Left ventricle myocardium inferior (tissue), 1 donor: ENCODE data around the gene WFIKKN1. TPM values are rescaled to one million over a fixed set of nuclear protein-coding genes. Genes with fewer than 3 reads are reported as not detected.
A peak's percentile ranks its signal among the peaks of the same experiment; 100 is the strongest.

Experiments used
- DNase-seq: peaks from one replicate; pipeline ENCODE4 v3.0.0-alpha.2; 2020
- H3K27ac ChIP-seq: fragments of 200-600 bp; replicated peaks from 2 replicates; pipeline ENCODE4 v1.8.0; 2021
- H3K27me3 ChIP-seq: fragments of 200-600 bp; 2 replicates; pipeline ENCODE4 v1.8.0; 2021; ENCODE audit warnings: low read depth
- H3K36me3 ChIP-seq: fragments of 200-600 bp; 2 replicates; pipeline ENCODE4 v1.8.0; 2021
- H3K4me1 ChIP-seq: fragments of 200-600 bp; 2 replicates; pipeline ENCODE4 v1.8.0; 2021
- H3K4me3 ChIP-seq: fragments of 200-600 bp; 2 replicates; pipeline ENCODE4 v1.8.0; 2021; ENCODE audit warnings: mild to moderate bottlenecking, moderate library complexity
- H3K9me3 ChIP-seq: fragments of 200-600 bp; replicated peaks from 2 replicates; pipeline ENCODE4 v1.8.0; 2021
- CTCF ChIP-seq: fragments of 200-600 bp; IDR thresholded peaks from 2 replicates; pipeline ENCODE4 v1.8.0; 2021; ENCODE audit warnings: antibody characterized with exemption, mild to moderate bottlenecking, borderline replicate concordance
- intact Hi-C: fragments of 100-400 bp; cut with micrococcal nuclease; formaldehyde crosslinking; loops from one replicate; pipeline ENCODE4 v1.11.0; 2022
- total RNA-seq: library from RNA; stranded (reverse); fragmentation: NEBNext Ultra II Directional; extraction: Animal tissue kit (Norgen Biotek cat#: 25700); gene quantifications from one replicate; pipeline ENCODE4 v1.2.1, GENCODE V29; 2021
- donor health status: DM: no; HTN: yes; CAD: no; lungs with severe emphysema.

Gene WFIKKN1
- total RNA-seq, 1 donor from 2014 or later: 0.14 TPM

- Histone ChIP-seq H3K36me3 (peaks cover 41% of the 10 kb centered on the region), H3K27me3 (no peaks in the 10 kb centered on the region), H3K4me1 (peaks cover 25% of the 10 kb centered on the region), H3K27ac (peak within 1 kb of the TSS; percentile 95), H3K9me3 (no peaks in the 10 kb centered on the region), H3K4me3 (peak within 1 kb of the TSS; percentile 100)
- TF ChIP-seq CTCF: peak; percentile 94
- intact Hi-C loops: no loop called here
- DNase-seq: peak; percentile 95
Observed at GRCh38 chr16:667780-668518, 37.2 kb downstream of the WFIKKN1 start, which contains the start of gene RHOT2. RHOT2 (plus strand) TSS chr16:668132; CDS start chr16:668200, 68 bp downstream.

- no peak for DNase-seq
- Histone ChIP-seq H3K4me3 (peak overlapping the region; percentile 100), H3K27me3 (no peaks in the 10 kb centered on the region), H3K4me1 (peaks cover 25% of the 10 kb centered on the region), H3K36me3 (peaks cover 48% of the 10 kb centered on the region), H3K9me3 (no peaks in the 10 kb centered on the region), H3K27ac (peak overlapping the region; percentile 95)
- TF ChIP-seq CTCF: no peak
- intact Hi-C loops: no loop called here
Observed at GRCh38 chr16:668519-669171, 37.9 kb downstream of the WFIKKN1 start.

GRCh38 chr16:669666-670065 is 38.9 kb downstream of the WFIKKN1 start:
- no peaks in the 10 kb centered on the region for H3K9me3 ChIP-seq
- intact Hi-C loops: no loop called here

GRCh38 chr16:670485-671352 is 39.9 kb downstream of the WFIKKN1 start:
- Histone ChIP-seq H3K9me3 (no peaks in the 10 kb centered on the region), H3K4me3 (no peak overlapping the region), H3K27me3 (no peaks in the 10 kb centered on the region), H3K27ac (no peak overlapping the region), H3K4me1 (peaks cover 42% of the 10 kb centered on the region), H3K36me3 (peaks cover 55% of the 10 kb centered on the region)
- intact Hi-C loops: no loop called here
- TF ChIP-seq CTCF: no peak
- no peak for DNase-seq

More at GRCh38 chr16:669666-670065, 38.9 kb downstream of the WFIKKN1 start:
- Histone ChIP-seq H3K4me3 (peak overlapping the region; percentile 100), H3K27ac (no peak overlapping the region), H3K27me3 (no peaks in the 10 kb centered on the region), H3K4me1 (peaks cover 32% of the 10 kb centered on the region), H3K36me3 (peaks cover 55% of the 10 kb centered on the region)
- no peak for DNase-seq
- TF ChIP-seq CTCF: no peak

GRCh38 chr16:671353-672131 is 40.8 kb downstream of the WFIKKN1 start:
- Histone ChIP-seq H3K4me3 (no peak overlapping the region), H3K36me3 (peaks cover 55% of the 10 kb centered on the region), H3K27me3 (peaks cover 2% of the 10 kb centered on the region), H3K9me3 (no peaks in the 10 kb centered on the region), H3K4me1 (peaks cover 50% of the 10 kb centered on the region), H3K27ac (no peak overlapping the region)
- intact Hi-C loops: no loop called here
- no peak for TF ChIP-seq CTCF
- DNase-seq: no peak
